ENCODE measurements around the gene TDRD6. TPM values are rescaled to one million over a fixed set of nuclear protein-coding genes. Genes with fewer than 3 reads are reported as not detected.

Gene TDRD6
- total and polyA plus RNA-seq, 2 experiments from 2014 or later: 0.14 to 0.24 TPM

DNA sequence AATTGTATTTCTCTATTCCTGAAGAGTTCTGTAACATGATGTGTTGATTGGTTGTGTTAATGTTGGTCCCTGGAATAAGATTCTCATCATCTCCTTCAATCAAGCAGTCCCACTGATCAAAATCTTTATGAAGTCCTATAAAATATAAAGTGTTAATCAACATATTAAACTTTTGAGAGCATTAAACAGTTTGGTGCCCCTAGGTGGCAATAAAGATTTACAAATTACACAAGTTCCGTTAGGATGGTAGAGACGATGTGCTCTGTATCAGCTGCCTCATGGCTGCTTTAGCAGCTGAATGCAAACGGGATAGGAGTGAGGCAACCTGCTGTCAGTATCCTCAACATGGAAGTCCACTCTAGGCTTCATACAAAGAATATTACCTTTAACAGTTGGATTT lies 16.9 kb downstream of the TDRD6 start:
- no peaks in the 10 kb centered on the region for H3K36me3 ChIP-seq (ENCODE audit: insufficient read depth)
- DNase-seq (ENCODE audit: low spot score): peak; percentile 48
- Mint-ChIP-seq H3K4me3 (no peak overlapping the region), H3K4me1 (peaks cover 7% of the 10 kb centered on the region), H3K27me3 (ENCODE audit: insufficient read depth, low read depth, poor library complexity) (no peaks in the 10 kb centered on the region), H3K27ac (no peak overlapping the region), H3K36me3 (ENCODE audit: low read depth) (no peaks in the 10 kb centered on the region), H3K9me3 (no peaks in the 10 kb centered on the region)
- H3K27ac ChIP-seq (ENCODE audit: low read depth): no peak overlapping the region
- no peaks in the 10 kb centered on the region for H3K27me3 ChIP-seq (ENCODE audit: insufficient read depth)
- no peak overlapping the region for H2AFZ ChIP-seq
- no peaks in the 10 kb centered on the region for H3K9me2 ChIP-seq (ENCODE audit: insufficient read depth)
- peaks cover 4% of the 10 kb centered on the region; the same call in 1 of the 2 replicates for H3K4me1 ChIP-seq (ENCODE audit: insufficient read depth)
- no peaks in the 10 kb centered on the region for H3K79me2 ChIP-seq (replicated peaks; ENCODE audit: insufficient read depth)
- H4K20me1 ChIP-seq (replicated peaks; ENCODE audit: insufficient read depth): no peaks in the 10 kb centered on the region
- H3F3A ChIP-seq (replicated peaks; ENCODE audit: low read depth): no peaks in the 10 kb centered on the region
- ATAC-seq: peak; percentile 76
- no peak for TF ChIP-seq ZNF331 (CRISPR knock-in tag; IDR thresholded peaks at IDR 0.05; ENCODE audit: low read depth)
- TF ChIP-seq, protein P1, sequence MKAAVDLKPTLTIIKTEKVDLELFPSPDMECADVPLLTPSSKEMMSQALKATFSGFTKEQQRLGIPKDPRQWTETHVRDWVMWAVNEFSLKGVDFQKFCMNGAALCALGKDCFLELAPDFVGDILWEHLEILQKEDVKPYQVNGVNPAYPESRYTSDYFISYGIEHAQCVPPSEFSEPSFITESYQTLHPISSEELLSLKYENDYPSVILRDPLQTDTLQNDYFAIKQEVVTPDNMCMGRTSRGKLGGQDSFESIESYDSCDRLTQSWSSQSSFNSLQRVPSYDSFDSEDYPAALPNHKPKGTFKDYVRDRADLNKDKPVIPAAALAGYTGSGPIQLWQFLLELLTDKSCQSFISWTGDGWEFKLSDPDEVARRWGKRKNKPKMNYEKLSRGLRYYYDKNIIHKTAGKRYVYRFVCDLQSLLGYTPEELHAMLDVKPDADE (IDR thresholded peaks at IDR 0.05): no peak
- no peak for TF ChIP-seq STAT1 (IDR thresholded peaks at IDR 0.05; ENCODE audit: unreplicated experiment)
- TF ChIP-seq POLR2AphosphoS5 (IDR thresholded peaks at IDR 0.05; ENCODE audit: low read depth): no peak
- no peak for TF ChIP-seq CREB1 (CRISPR knock-in tag; IDR thresholded peaks at IDR 0.05; ENCODE audit: low read depth)
- TF ChIP-seq, protein P2, sequence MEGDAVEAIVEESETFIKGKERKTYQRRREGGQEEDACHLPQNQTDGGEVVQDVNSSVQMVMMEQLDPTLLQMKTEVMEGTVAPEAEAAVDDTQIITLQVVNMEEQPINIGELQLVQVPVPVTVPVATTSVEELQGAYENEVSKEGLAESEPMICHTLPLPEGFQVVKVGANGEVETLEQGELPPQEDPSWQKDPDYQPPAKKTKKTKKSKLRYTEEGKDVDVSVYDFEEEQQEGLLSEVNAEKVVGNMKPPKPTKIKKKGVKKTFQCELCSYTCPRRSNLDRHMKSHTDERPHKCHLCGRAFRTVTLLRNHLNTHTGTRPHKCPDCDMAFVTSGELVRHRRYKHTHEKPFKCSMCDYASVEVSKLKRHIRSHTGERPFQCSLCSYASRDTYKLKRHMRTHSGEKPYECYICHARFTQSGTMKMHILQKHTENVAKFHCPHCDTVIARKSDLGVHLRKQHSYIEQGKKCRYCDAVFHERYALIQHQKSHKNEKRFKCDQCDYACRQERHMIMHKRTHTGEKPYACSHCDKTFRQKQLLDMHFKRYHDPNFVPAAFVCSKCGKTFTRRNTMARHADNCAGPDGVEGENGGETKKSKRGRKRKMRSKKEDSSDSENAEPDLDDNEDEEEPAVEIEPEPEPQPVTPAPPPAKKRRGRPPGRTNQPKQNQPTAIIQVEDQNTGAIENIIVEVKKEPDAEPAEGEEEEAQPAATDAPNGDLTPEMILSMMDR (conservative IDR thresholded peaks at IDR 0.05; ENCODE audit: low read depth in 2 of 2): peak; percentile 28 to 43; a peak in 3 of 4 replicates
- TF ChIP-seq, protein P3, sequence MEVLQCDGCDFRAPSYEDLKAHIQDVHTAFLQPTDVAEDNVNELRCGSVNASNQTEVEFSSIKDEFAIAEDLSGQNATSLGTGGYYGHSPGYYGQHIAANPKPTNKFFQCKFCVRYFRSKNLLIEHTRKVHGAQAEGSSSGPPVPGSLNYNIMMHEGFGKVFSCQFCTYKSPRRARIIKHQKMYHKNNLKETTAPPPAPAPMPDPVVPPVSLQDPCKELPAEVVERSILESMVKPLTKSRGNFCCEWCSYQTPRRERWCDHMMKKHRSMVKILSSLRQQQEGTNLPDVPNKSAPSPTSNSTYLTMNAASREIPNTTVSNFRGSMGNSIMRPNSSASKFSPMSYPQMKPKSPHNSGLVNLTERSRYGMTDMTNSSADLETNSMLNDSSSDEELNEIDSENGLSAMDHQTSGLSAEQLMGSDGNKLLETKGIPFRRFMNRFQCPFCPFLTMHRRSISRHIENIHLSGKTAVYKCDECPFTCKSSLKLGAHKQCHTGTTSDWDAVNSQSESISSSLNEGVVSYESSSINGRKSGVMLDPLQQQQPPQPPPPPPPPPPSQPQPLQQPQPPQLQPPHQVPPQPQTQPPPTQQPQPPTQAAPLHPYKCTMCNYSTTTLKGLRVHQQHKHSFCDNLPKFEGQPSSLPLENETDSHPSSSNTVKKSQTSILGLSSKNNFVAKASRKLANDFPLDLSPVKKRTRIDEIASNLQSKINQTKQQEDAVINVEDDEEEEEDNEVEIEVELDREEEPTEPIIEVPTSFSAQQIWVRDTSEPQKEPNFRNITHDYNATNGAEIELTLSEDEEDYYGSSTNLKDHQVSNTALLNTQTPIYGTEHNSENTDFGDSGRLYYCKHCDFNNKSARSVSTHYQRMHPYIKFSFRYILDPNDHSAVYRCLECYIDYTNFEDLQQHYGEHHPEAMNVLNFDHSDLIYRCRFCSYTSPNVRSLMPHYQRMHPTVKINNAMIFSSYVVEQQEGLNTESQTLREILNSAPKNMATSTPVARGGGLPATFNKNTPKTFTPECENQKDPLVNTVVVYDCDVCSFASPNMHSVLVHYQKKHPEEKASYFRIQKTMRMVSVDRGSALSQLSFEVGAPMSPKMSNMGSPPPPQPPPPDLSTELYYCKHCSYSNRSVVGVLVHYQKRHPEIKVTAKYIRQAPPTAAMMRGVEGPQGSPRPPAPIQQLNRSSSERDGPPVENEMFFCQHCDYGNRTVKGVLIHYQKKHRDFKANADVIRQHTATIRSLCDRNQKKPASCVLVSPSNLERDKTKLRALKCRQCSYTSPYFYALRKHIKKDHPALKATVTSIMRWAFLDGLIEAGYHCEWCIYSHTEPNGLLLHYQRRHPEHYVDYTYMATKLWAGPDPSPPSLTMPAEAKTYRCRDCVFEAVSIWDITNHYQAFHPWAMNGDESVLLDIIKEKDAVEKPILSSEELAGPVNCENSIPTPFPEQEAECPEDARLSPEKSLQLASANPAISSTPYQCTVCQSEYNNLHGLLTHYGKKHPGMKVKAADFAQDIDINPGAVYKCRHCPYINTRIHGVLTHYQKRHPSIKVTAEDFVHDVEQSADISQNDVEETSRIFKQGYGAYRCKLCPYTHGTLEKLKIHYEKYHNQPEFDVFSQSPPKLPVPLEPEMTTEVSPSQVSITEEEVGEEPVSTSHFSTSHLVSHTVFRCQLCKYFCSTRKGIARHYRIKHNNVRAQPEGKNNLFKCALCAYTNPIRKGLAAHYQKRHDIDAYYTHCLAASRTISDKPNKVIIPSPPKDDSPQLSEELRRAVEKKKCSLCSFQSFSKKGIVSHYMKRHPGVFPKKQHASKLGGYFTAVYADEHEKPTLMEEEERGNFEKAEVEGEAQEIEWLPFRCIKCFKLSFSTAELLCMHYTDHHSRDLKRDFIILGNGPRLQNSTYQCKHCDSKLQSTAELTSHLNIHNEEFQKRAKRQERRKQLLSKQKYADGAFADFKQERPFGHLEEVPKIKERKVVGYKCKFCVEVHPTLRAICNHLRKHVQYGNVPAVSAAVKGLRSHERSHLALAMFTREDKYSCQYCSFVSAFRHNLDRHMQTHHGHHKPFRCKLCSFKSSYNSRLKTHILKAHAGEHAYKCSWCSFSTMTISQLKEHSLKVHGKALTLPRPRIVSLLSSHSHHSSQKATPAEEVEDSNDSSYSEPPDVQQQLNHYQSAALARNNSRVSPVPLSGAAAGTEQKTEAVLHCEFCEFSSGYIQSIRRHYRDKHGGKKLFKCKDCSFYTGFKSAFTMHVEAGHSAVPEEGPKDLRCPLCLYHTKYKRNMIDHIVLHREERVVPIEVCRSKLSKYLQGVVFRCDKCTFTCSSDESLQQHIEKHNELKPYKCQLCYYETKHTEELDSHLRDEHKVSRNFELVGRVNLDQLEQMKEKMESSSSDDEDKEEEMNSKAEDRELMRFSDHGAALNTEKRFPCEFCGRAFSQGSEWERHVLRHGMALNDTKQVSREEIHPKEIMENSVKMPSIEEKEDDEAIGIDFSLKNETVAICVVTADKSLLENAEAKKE (CRISPR knock-in tag; IDR thresholded peaks at IDR 0.05): no peak
- H3K4me3 ChIP-seq: no peak overlapping the region
- no peak overlapping the region for H3K4me2 ChIP-seq

All from GM23338 (cell line).